Adipose tissue (tissue), 3 donors: ENCODE measurements around the gene APOL3. TPM values are rescaled to one million over a fixed set of nuclear protein-coding genes. Genes with fewer than 3 reads are reported as not detected.
A peak's percentile ranks its signal among the peaks of the same experiment; 100 is the strongest.
"Not testable (repeated sequence)": the region's sequence is repeated elsewhere in the genome, so short reads cannot be mapped to it uniquely, and the experiment has no call there.

ENCODE experiments used
- H3K27ac ChIP-seq: one replicate; pipeline ENCODE4 v1.5.1; 2013; ENCODE audit warnings: low read depth, low read length
- WGBS, 3 donors: extraction: QIAGEN DNeasy Blood & Tissue Kit; methylation state at CpG; one replicate each; pipeline ENCODE4 v1.1.7; 2013; 5-methylcytosine and 5-hydroxymethylcytosine counted together
- polyA plus RNA-seq, 3 donors: library from polyadenylated mRNA; stranded (reverse); fragments of 200-250 nt; gene quantifications; one replicate each; pipeline ENCODE4 v1.2.3, GENCODE V29; 2013
- donor health status: healthy with polysubstance abuse.
- donor health status: Bipolar disorder and iron deficiency.
- donor health status: healthy.

Gene APOL3
- polyA plus RNA-seq, 3 donors = 11.8 to 136 (median 44.3) TPM

DNA sequence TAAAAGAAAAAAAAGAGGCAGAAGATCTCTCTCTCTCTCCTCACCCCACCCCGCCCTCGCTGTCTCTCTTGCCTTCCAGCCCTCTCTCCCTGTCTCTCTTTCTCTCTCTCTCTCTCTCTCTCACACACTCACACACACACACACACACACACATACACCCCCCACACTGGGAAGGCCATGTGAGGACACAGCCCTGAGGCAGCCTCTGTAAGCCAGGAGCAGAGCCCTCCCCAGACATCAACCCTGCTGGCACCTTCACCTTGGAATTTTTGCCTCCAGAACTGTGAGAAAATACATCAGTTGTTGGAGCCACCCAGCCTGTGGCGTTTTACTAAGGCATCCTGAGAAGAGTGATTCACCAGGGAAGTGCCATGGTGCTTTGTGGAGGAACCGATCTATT lies 14.7 kb downstream of the APOL3 start:
- H3K27ac ChIP-seq = no peak overlapping the region
- WGBS, 3 donors = 62 to 70% (median 69%) methylated on average over 3 to 4 of the region's 4 CpGs

DNA sequence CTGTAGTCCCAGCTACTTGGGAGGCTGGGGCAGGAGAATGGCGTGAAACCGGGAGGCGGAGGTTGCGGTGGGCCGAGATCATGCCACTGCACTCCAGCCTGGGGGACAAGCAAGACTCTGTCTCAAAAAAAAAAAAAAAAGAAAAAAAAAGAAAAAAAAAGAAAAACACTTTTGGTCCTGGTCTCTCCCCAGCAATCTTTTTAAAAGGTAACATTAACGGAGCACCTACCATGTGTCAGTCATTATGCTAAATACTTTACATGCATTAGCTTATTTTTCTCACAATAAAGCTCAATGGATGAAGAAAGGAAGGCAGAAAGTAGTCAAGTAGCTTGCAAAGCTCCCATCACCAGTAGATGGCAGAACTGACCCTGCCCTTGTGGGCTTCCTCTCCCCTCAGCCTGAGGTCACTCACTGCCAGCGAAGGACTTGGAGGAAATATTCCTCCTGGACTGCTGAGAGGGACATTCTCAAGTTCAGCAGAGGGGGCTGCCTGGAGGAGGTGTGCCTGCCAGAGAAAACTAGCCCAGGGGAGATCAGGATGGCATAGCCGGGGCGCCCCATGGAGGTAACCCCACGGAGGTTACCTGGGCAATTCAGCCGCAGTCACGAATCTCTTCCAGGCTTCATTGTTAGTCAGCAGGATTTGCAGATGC lies 15.5 kb downstream of the APOL3 start:
- WGBS, 3 donors = 33 to 73% (median 64%) methylated on average over 12 of the region's 12 CpGs
- H3K27ac ChIP-seq = no peak overlapping the region

DNA sequence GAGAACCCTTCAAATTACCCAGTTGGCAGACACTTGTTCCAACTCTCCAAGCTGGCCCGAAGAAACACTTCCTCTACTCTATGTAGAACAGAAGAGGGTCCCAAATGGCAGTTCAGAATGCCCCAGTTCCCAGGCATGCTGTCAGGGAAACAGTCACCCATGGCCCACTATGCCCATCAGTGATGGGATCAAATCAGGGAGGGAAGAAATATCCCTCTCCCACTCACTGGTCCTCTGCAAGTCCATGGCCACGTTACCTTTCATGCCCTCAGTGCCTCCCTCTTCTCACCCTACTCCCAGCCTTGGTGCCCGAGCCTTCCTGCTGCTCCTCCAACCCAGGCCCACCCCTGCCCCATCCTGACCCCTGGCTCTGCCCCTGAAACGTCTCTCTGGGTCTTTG lies 16.6 kb downstream of the APOL3 start:
- no peak overlapping the region for H3K27ac ChIP-seq
- 62 to 71% (median 66%) methylated on average over 4 of the region's 4 CpGs for WGBS, 3 donors

DNA sequence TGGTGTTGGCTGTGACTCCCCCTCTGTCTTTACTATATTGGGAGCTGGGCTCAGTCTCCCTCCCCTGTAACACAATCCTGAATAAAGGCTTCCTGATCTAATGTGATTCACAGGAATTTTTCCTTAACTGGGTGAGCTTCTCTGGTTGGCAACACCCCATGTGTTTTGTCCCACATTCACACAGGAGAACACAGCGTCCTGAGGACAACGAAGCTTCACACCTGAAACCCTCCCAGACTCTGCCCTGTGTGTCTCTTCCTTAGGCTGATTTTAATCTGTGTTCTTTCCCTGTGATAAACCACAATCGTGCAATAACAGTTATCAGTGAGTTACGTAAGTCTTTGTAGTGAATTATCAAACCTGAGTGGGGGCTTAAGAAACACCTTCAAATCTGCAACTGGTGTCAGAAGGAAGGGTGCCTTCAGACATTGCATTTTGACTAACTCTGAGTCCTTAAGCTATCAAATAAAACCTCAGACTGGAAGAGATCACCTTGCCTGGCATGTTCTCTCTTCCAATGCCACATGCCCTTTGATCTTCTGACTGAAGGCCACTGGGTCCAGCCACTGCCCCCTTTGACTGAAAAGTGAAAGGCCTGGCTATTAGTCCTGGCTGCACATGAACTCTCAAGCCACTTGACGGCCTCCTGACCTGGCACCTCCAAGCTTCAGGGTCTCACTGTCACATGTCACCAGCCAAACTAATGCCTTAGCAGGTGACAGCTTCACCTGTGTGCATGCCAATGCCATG lies 17.3 kb downstream of the APOL3 start:
- 43 to 75% (median 64%) methylated on average over 5 of the region's 5 CpGs for WGBS, 3 donors

DNA sequence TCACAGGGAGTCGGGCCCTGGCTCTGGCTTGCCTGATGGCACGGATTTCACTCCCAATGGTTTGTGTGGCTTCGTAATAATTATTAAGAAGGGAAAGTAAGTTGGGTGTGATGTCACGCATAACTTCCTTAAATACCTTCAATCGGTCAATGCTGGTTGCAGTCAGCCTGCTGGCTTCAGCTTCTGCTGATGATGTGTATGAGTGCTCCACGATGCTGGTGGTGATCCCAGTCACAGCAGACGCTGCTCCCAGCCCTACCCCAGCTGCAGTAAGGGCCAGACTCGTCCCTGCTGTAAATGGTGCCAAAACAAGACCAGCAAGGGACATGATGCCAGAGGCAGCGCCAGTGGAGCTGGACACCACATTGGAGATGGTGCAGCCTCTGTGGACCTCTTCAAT lies 19.1 kb downstream of the APOL3 start:
- WGBS, 3 donors = 74 to 88% (median 84%) methylated on average over 9 of the region's 9 CpGs
- no peak overlapping the region for H3K27ac ChIP-seq

More for the DNA sequence above, 17.3 kb downstream of the APOL3 start:
- no peak overlapping the region for H3K27ac ChIP-seq

DNA sequence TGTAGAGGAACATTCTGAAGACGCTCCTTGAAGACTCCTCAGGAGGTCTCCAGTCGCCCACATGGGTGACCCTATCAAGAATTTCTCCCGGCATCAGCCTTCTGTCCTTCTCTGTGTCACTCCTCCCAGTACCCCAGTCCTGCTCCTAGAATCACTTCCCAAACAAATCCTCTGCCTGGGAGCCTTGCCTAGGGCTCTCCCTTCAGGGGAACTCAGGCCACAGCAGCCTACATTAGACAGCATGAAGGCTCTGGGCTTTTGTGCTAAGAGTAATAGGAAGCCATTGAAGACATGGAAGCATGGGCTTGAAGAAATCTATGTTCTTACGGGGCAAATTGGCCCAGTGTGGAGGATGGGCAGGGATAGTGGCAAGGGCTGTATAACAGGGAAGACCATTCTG lies 21.8 kb downstream of the APOL3 start:
- not testable (repeated sequence) for H3K27ac ChIP-seq
- 75 to 86% (median 86%) methylated on average over 1 of the region's 4 CpGs for WGBS, 3 donors

DNA sequence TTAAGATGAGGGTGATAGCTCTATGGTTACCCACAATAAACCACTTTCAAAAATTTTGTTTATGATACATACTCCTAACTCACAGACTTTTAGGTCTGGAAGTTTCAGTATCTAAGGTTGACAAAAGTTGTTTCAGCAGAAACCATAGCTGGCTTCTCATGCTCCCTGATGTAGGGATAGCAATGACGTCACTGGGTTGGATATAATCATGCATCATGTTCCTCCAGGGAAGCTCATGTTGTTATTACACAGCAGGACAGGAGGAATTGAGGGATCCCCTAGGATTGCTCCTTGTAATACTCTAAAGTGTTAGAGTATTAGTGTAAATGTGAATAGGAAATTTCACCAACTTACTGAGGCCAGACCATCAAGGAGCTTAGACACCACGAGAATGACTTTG lies 23.6 kb downstream of the APOL3 start:
- H3K27ac ChIP-seq = no peak overlapping the region

DNA sequence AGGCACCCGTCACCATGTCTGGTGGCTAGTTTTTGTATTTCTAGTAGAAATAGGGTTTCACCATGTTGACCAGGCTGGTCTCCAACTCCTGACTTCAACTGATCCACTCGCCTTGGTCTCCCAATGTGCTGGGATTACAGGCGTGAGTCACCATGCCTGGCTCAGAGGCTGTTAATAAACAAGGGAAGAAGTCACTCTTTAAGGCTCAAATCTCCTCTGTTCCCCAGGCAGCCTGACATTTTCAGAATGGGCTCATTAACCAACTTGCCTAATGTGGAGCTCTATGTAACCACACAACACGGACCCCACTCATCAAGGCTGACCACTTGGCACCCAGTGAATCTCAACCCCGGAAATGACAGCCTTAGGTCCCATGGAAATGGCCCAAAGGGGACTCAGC lies 24.1 kb downstream of the APOL3 start:
- no peak overlapping the region for H3K27ac ChIP-seq
- 65 to 83% (median 79%) methylated on average over 5 of the region's 5 CpGs for WGBS, 3 donors

More for the DNA sequence above, 23.6 kb downstream of the APOL3 start:
- 73 to 84% (median 76%) methylated on average over 2 of the region's 2 CpGs for WGBS, 3 donors

DNA sequence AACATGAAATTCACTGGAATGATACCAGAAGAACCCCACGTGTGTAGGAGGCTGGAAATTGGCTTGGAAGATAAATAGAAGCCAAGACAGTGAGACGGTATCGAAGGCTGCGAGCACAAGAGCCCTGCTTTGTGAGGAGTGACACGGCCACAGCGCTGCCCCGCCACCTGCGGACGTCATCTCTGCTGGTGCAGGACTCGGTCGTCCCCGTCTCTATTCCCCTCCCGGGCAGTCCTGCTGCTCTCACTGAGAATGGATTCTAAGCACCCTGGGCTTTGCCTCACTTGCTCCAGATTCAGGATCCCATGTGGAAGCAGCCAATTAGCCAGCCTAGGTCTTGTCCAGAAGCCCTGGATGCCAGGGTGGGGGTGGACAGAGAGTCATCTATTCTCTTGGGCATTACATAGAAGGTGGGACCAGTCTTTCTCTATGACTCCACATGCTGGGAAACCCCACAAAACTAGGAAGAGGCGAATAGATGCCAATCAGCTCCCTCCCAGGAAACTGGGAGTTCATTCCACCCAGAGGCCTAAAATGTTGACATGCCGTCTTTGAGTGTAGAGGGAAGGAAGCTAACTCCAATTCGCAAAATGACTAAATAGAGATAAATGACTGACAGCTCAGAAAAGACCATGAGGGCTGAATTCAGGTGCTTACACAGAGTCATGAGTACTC lies 25.1 kb downstream of the APOL3 start:
- no peak overlapping the region for H3K27ac ChIP-seq
- WGBS, 3 donors = 76 to 85% (median 84%) methylated on average over 16 of the region's 16 CpGs

DNA sequence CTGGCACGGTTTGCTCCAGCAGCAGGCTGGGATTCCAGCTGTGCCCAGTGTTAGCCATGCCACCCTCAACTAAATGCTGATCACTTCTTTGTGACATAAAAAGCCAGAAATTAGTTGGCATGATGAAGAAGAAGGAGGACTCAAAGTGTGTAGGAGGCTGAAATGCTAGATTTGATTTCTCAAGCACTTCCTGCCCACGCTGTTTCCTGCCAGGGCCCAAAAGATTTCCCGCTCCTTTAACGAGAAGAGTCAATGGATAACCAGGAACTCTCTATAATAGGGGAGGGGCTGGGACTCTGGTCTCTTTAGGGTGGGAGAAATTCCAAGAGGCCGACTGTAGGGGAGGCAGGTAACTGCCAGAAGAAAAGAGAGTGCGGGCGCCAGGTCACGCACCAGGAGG lies 26.4 kb downstream of the APOL3 start:
- H3K27ac ChIP-seq = no peak overlapping the region
- 57 to 67% (median 62%) methylated on average over 8 of the region's 8 CpGs for WGBS, 3 donors

DNA sequence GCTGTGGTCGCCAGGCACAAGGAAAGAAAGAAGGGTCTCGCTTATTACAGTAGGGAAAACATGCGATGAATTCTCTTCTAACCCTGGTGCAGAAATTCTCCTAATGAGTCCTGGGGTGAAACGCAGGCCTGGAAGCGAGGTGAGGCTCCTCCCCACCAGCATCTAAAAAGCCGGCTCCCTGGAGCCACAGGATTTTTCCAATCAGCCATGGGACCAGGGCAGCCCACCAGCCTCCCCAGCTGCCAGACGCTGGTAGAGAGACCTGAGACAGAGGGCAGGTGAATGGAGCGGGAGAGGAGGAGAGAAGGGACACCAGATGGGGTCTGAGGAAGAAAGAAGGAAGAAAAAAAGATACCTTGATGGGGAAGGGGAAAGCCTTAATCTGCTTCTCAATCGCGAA lies 28.6 kb downstream of the APOL3 start:
- 78 to 94% (median 87%) methylated on average over 10 of the region's 10 CpGs for WGBS, 3 donors
- H3K27ac ChIP-seq = no peak overlapping the region

DNA sequence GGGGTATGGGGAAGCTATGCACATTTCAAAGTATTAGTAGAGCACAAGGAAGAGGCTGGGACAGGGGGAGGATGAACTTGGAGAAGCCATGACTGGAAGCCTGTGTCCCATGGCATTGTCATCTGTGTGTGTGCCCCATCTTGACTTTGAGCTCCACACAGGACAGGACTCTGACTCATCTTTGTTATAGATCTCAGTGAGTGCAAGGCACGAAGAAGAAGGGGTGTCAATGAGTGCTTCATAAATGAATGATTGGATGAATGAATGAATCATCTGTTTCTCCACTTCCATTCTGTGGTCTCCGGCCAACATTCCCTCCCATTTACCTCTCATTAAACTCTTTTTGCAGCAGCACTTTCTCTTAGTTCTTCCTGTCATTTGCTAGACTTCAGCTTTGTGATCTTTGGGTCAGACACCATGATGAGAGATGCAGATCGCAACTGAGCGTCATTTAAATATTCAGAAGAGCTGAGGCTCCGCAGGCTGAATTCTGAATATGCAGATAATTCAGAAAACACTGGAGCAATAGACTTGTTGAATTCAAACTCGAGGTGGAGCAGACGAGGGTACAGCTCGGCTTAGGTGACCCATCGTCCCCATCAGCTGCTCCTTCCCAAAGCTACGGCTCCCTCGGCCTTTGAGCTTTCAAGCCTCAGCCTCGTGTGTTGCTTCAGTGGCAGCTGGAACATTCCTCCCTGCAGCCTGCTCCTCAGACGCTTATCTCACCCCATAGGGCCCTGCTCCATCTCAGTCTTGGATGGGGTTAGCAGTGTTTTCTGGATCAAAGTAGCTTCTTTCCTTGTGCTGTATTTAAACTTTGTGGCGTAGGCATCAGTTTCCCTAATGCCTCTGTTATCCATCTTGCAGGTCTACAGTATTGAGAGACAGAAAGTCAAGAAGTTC lies 30.8 kb downstream of the APOL3 start:
- H3K27ac ChIP-seq = no peak overlapping the region
- 63 to 84% (median 79%) methylated on average over 14 of the region's 14 CpGs for WGBS, 3 donors

DNA sequence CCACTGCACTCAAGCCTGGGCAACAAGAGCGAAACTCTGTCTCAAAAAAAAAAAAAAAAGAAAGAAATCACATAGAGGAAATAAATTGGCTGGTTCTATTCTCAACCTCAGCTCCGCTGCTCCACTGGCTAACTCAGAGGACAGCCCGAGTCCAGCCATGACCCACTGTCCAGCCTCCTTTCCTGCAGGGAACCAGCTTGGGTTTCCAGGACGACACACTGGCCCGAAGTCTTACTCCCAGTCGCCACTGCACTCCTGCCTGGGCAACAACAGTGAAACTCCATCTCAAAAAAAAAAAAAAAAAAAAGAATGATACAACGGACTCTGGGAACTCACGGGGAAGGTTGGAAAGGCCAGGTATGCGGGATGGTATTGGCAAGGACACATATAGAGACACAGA lies 31.5 kb downstream of the APOL3 start:
- no peak overlapping the region for H3K27ac ChIP-seq
- WGBS, 3 donors = 85 to 97% (median 95%) methylated on average over 9 of the region's 9 CpGs

DNA sequence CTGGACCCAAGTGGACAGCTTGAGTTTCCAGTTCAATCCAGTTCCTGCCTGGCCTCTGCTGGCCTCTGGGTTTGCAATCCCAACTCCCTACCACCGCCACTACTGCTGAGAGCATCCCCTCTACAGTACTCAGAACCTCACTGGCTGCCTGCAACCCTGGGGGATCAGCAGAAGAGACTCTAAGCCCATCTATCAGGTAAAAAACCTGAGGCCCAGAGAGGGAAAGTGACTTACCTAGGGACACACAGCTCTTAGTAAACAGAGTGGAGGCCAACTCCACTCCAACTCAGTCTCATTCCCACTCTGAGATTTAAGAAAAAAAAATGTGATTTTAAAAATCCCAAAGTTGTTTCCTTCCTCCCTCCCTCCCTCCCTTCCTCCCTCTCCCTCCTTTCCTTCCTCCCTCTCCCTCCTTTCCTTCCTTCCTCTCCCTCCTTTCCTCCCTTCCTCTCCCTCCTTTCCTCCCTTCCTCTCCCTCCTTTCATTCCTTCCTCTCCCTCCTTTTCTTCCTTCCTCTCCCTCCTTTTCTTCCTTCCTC lies 34.5 kb downstream of the APOL3 start:
- WGBS, 3 donors = 84 to 93% (median 88%) methylated on average over 1 of the region's 1 CpG
- no peak overlapping the region for H3K27ac ChIP-seq

DNA sequence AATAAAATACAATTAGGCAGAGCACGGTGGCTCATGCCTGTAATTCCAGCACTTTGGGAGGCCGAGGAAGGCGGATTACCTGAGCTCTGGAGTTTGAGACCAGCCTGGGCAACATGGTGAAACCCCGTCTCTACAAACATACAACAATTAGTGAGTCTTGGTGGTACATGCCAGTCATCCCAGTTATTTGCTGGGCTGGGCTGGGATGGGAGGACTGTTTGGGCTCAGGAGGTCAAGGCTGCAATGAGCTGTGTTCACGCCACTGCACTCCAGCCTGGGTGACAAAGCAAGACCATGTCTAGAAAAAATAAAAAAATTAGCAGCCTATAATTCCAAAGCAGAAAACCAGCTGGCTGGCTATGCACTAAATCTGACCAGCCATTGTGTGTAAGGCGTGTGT lies 35.1 kb downstream of the APOL3 start:
- WGBS, 3 donors = 82 to 95% (median 90%) methylated on average over 6 of the region's 6 CpGs
- H3K27ac ChIP-seq = no peak overlapping the region

DNA sequence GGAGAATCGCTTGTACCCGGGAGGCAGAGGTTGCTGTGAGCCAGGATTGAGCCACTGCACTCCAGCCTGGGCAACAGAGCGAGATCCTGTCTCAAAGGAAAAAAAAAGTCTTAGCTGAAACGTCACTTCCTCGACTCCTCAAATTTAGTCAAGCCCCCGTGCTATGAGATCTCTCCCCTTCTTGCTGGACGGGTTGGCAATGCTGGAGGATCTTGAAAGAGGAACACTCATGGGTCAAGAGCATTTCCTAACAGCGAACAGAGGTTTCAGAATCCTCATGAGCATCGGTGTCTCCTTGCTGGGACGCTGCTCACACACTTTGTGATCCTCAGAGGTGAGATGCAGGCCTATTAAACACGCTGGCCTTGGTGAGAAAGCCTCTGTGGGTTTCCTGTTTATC lies 35.9 kb downstream of the APOL3 start:
- 70 to 73% (median 73%) methylated on average over 11 of the region's 11 CpGs for WGBS, 3 donors
- H3K27ac ChIP-seq = no peak overlapping the region

DNA sequence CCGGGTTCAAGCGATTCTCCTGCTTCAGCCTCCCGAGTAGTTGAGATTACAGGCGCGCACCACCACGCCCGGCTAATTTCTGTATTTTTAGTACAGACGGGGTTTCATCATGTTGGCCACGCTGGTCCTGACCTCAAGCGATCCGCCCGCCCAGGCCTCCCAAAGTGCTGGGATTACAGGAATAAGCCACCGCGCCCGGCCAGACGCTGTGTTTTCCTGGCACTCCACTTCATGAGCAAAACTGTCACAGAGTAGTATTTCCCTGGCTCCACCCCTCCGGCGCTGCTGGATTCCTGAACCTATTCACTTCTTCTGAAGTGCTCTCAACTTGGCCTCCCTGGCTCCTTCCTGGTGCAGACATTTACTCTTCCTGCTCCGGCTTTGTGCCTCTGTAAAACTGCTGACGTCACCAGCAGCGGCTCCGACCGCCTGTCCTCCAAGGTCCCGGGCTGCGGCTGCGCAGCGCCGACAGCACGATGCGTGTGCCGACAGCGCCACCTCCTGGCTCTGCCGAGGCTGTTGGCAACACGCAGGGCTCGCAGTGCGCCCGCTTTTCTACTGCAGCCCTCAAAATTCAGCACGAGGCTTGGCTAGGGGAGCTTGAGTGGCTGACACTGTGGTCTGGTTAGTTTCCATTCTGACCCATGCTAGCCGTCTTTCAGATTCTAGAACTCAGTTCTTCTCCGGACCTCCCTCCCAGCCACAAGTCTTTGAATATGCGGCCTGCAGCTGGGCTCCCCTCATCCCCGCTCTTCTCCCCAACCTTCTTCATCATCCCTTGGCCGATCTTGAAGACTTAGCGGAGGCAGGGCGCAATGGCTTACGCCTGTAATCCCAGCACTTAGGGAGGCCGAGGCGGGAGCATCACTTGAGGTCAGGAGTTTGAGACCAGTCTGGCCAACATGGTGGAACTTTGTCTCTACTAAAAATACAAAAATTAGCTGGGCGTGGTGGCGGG lies 36.6 kb downstream of the APOL3 start:
- peak overlapping the region; percentile 9 for H3K27ac ChIP-seq
- 28 to 32% (median 31%) methylated on average over 50 of the region's 50 CpGs for WGBS, 3 donors
